Left ventricle myocardium inferior (tissue), 1 donor: ENCODE results near the gene TMEM40. TPM values are rescaled to one million over a fixed set of nuclear protein-coding genes. Genes with fewer than 3 reads are reported as not detected.

Experiments
- DNase-seq: peaks from one replicate; pipeline ENCODE4 v3.0.0-alpha.2; 2020
- H3K27ac ChIP-seq: fragments of 200-600 bp; replicated peaks from 2 replicates; pipeline ENCODE4 v1.8.0; 2021
- H3K27me3 ChIP-seq: fragments of 200-600 bp; 2 replicates; pipeline ENCODE4 v1.8.0; 2021; ENCODE audit warnings: low read depth
- H3K36me3 ChIP-seq: fragments of 200-600 bp; 2 replicates; pipeline ENCODE4 v1.8.0; 2021
- H3K4me1 ChIP-seq: fragments of 200-600 bp; 2 replicates; pipeline ENCODE4 v1.8.0; 2021
- H3K4me3 ChIP-seq: fragments of 200-600 bp; 2 replicates; pipeline ENCODE4 v1.8.0; 2021; ENCODE audit warnings: mild to moderate bottlenecking, moderate library complexity
- H3K9me3 ChIP-seq: fragments of 200-600 bp; replicated peaks from 2 replicates; pipeline ENCODE4 v1.8.0; 2021
- CTCF ChIP-seq: fragments of 200-600 bp; IDR thresholded peaks from 2 replicates; pipeline ENCODE4 v1.8.0; 2021; ENCODE audit warnings: antibody characterized with exemption, mild to moderate bottlenecking, borderline replicate concordance
- intact Hi-C: fragments of 100-400 bp; cut with micrococcal nuclease; formaldehyde crosslinking; loops from one replicate; pipeline ENCODE4 v1.11.0; 2022
- total RNA-seq: library from RNA; stranded (reverse); fragmentation: NEBNext Ultra II Directional; extraction: Animal tissue kit (Norgen Biotek cat#: 25700); gene quantifications from one replicate; pipeline ENCODE4 v1.2.1, GENCODE V29; 2021
- donor health status: DM: no; HTN: yes; CAD: no; lungs with severe emphysema.

Gene TMEM40
- total RNA-seq, 1 donor from 2014 or later: 4.5 TPM

- H3K9me3 ChIP-seq: no peaks in the 10 kb centered on the region
- TF ChIP-seq CTCF: no peak
- peak overlapping the region; percentile 79 for H3K4me3 ChIP-seq
- peaks cover 44% of the 10 kb centered on the region for H3K4me1 ChIP-seq
- peaks cover 16% of the 10 kb centered on the region for H3K36me3 ChIP-seq
- H3K27me3 ChIP-seq: no peaks in the 10 kb centered on the region
- intact Hi-C loops: no loop called here
- DNase-seq: no peak
- peak overlapping the region; percentile 95 for H3K27ac ChIP-seq
Observed at GRCh38 chr3:12799525-12800440, 40.7 kb upstream of the TMEM40 start.

- no peak for TF ChIP-seq CTCF
- intact Hi-C loops: no loop called here
- peak; percentile 63 for DNase-seq
- no peaks in the 10 kb centered on the region for H3K27me3 ChIP-seq
- H3K36me3 ChIP-seq: peaks cover 5% of the 10 kb centered on the region
- peak overlapping the region; percentile 95 for H3K27ac ChIP-seq
- peak overlapping the region; percentile 79 for H3K4me3 ChIP-seq
- no peaks in the 10 kb centered on the region for H3K9me3 ChIP-seq
- peaks cover 44% of the 10 kb centered on the region for H3K4me1 ChIP-seq
Observed at GRCh38 chr3:12798559-12799179, 39.6 kb upstream of the TMEM40 start.

GRCh38 chr3:12797892-12798558 is 39.0 kb upstream of the TMEM40 start:
- intact Hi-C loops: no loop called here
- Histone ChIP-seq H3K27ac (peak overlapping the region; percentile 95), H3K4me3 (peak overlapping the region; percentile 79), H3K27me3 (no peaks in the 10 kb centered on the region), H3K9me3 (no peaks in the 10 kb centered on the region), H3K4me1 (peaks cover 44% of the 10 kb centered on the region), H3K36me3 (no peaks in the 10 kb centered on the region)
- no peak for TF ChIP-seq CTCF
- no peak for DNase-seq

- Histone ChIP-seq H3K9me3 (no peaks in the 10 kb centered on the region), H3K27ac (peak overlapping the region; percentile 95), H3K4me1 (peaks cover 44% of the 10 kb centered on the region), H3K27me3 (no peaks in the 10 kb centered on the region), H3K4me3 (peak overlapping the region; percentile 79), H3K36me3 (no peaks in the 10 kb centered on the region)
- intact Hi-C loops: no loop called here
- no peak for TF ChIP-seq CTCF
- no peak for DNase-seq
Observed at GRCh38 chr3:12797124-12797891, 38.2 kb upstream of the TMEM40 start.
